LHCN-M2 (cell line): ENCODE data around the gene ASGR1. TPM values are rescaled to one million over a fixed set of nuclear protein-coding genes. Genes with fewer than 3 reads are reported as not detected.

Source experiments
- DNase-seq: peaks from one replicate; pipeline ENCODE4 v3.0.0-alpha.2; 2012; ENCODE audit warnings: low read depth
- polyA plus RNA-seq: library from polyadenylated mRNA; unstranded; fragments of >200 nt; gene quantifications from one replicate; pipeline ENCODE4 v1.2.1, GENCODE V29; 2012; ENCODE audit warnings: missing spikeins
- total RNA-seq: library from RNA; depleted of rRNA; stranded (reverse); fragments of >200 nt; gene quantifications from 2 replicates; pipeline ENCODE4 v1.2.3, GENCODE V29; 2014; rRNA removed

The ASGR1 gene
- total RNA-seq, result 0.29 and 1.4 TPM in 2 replicates
- polyA plus RNA-seq, result 0.68 TPM

DNA sequence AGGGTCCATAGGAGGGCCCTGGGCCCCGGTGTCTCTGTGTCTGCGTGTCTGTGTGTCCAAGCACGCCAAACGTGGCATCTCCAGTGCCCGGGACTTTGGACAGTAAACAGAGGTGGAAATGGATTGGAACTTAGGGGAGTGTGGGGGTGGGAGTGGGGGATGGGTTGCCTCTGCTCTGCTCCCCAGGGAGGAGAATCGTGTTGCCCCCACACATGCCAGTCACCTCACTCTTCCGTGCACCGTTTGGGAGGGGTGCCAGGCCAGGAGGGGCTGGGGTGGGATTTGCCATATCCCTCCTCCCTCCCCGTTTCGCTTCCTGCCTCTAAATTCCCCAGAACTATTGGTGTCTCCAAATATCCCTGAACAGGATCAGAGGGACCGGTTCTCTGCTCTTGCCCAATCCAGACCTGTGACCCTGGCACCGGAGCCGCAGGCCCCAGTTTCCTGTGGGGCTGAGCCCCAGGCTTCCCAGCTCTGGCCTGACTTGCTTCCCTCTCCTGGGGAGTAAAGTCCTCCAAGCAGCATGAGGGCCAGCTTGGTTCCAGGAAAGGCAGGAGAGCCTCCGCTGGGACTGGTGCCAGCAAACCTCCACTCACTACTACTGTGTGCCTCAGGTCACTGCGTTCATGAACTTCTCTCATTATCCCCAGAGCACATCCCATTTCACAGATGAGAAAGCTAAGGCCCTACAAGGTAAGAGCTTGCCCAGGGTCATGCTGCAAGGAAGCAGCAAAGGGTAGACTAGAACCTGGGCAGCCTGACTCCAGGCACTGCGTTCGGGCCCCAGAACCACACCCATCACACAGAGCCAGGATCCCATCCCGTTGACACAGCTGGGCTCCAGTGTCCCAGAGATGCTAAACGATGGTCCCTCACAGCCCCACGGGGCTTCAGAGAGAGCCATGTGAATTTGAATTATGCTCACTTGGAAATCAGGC lies at the start of gene ASGR1:
Gene ASGR1 (minus strand): TSS at position 54 of the 938 bp plus-strand sequence. CDS start 807 bp downstream, outside the sequence.
- no peak for DNase-seq

DNA sequence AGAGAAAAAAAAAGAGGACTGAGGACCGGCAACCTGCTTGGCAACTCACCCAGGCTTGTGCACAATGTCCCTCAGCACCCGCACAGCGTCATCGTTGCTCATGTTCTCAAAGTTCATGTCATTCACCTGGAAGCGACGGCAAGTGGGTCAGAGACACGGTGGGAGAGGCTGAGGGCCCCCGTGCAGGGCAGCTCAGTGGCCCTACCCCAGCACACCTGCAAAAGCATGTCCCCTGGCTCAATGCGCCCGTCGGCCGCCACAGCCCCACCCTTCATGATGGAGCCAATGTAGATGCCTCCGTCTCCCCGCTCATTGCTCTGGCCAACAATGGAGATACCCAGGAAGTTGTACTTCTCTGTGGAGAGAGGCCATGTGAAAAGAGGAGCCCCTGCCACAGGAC lies 49.8 kb upstream of the ASGR1 start:
- DNase-seq, result no peak

DNA sequence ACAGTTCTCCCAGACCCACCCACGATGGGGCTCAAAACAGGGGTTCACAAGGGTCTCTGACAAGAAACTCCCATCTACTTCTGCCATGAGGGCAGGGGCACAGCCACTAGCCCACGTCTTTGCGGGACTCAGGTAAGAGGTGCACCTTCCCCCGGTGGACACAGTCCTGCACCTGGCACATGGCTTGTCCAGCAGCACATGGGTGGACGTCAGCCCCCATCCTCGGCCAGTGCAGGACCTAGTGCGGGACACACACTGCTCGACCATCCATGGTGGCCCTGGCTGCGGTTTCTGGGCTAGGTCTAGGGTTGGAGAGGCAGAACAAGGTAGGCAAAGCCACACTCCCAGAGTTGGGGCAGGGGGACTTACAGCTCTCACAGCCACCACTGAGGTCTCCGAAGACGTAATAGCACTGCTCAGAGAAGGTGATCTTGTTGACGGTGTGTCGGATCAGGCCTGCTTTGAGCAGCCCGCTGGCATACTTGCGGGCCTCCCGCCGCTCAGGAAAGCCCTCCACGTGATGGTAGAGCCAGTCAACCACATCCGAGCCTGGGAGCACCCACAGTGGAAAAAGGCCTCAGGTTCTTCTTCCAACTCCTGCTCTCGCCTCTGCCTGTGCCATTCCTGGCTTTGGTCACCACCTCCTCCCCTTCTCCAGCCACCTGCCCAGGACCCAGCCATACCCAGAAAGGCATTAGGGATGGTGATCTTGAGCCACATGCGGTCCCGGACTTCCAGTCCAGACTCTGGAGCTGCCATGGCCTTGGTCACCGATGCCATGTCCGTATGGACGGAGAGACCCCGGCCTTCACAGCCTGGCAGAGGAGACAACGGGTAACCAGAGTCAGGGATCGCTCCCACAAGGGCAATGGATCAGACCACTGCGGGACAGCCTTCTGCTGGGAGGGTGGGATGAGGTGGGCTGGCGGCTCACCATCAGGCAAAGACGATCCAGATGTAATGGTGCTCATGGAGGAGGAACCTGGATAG lies 47.8 kb upstream of the ASGR1 start:
- no peak for DNase-seq

DNA sequence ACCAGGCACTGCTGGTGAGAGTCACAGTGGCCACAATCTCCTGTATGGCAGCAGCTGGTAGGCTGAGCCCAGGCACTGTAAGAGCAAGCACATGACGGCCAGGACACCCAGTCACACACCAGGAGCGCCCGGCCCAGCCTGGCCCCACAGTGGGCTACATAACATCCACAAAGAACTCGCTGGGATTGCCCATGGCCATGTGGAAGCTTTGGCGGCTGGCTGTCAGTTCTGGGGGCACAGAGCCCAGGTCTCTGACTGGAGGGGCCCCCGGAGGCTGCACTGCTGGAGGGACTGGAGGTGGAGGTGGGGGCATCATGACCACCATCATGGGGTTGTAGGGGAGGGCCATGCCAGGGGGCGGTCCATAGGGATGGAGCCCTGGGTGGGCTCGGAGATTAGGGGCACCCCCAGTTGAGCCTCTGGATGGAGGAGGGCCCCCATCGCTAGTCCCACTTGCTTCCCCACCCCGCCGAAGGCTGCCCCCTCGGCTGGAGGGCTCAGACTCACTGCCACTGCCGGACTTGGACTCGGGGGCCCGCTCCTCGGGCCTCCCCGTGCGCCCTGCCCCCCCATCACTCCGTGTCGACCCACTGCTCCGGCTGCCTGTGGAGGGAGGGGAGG lies 46.7 kb upstream of the ASGR1 start:
- DNase-seq, result no peak

DNA sequence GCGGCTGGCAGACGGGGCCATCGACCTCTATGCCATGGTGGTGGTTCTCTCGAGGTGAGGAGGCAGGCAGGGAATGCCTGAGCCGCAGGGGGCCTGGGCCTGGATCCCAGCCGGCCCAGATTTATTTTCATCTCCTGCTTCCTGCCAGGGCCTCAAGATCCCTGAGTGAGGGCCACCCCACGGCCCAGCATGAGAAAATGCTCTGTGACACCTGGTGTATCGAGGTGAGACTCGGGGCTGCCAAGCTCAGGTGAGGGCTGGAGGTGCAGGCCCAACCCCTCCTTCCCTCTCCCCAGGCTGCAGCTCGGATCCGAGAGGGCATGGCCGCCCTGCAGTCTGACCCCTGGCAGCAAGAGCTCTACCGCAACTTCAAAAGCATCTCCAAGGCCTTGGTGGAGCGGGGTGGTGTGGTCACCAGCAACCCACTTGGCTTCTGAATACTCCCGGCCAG lies 45.5 kb upstream of the ASGR1 start:
- DNase-seq, result no peak

- peak; percentile 68 for DNase-seq
Observed at GRCh38 chr17:7224110-7224509, 44.9 kb upstream of the ASGR1 start.

GRCh38 chr17:7223375-7223774 lies 44.2 kb upstream of the ASGR1 start:
- no peak for DNase-seq

GRCh38 chr17:7222972-7223292 lies 43.8 kb upstream of the ASGR1 start:
- DNase-seq, result no peak

GRCh38 chr17:7222093-7222971 lies 43.2 kb upstream of the ASGR1 start:
- DNase-seq, result no peak

DNA sequence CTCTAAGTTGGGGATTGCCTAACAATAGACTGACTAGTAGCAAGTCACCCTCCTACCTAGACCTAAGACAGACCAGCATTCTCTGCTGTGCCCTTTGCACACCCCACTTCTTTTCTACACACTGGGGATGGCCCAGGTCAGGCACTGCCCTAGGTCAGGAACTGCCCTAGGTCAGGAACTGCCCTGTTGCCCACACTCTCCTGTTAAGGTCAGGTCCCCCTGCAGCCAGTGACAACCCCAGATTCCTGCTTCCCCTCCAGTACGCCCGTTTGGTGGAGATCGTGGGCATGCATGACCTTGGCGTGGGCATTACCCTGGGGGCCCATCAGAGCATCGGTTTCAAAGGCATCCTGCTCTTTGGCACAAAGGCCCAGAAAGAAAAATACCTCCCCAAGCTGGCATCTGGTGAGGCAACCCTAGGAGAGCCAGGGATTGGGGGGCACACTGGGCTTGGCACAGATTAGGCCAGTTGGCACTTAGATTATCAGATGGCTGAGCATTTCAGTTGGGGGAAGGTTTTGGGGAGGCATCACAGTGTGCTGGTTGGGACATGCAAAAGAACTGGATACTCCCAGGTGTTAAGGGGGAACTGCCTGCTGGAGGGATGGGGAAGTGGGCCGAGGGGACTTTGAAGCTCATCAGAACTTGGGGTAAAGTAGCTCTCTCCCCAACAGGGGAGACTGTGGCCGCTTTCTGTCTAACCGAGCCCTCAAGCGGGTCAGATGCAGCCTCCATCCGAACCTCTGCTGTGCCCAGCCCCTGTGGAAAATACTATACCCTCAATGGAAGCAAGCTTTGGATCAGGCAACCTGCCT lies 42.3 kb upstream of the ASGR1 start:
- DNase-seq, result no peak

- peak; percentile 68 for DNase-seq
Observed at GRCh38 chr17:7220593-7221277, 41.6 kb upstream of the ASGR1 start.

- DNase-seq, result peak; percentile 88
Observed at GRCh38 chr17:7219812-7220592, 40.8 kb upstream of the ASGR1 start, which contains the start of the genes ACADVL and DLG4. TSS of gene ACADVL (plus strand) at chr17:7219938. CDS start at chr17:7219985, 47 bp downstream. TSS of gene DLG4 (minus strand) at chr17:7219836.

- no peak for DNase-seq
Observed at GRCh38 chr17:7219229-7219811, 40.1 kb upstream of the ASGR1 start.

DNA sequence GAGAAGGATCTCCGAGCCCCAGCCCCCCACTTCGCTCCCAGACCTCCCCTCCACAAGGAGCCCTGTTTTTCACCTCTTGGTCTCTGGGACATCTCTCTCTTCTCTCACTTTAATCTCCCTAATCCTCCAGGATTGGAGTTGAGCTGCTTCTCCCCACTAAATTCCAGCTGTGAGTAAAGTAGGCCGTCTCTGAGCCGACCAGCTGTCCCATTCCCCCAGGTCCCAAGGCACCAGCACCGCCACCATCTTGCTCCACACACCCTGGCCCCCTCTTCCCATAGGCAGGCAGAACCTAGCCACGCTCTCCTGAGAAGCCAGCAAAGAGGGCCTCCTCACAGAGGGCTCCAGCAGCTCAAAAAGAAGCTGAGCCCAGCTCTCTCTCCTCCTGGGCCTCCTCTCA lies 39.6 kb upstream of the ASGR1 start:
- no peak for DNase-seq

GRCh38 chr17:7218166-7218565 lies 39.0 kb upstream of the ASGR1 start:
- no peak for DNase-seq

DNA sequence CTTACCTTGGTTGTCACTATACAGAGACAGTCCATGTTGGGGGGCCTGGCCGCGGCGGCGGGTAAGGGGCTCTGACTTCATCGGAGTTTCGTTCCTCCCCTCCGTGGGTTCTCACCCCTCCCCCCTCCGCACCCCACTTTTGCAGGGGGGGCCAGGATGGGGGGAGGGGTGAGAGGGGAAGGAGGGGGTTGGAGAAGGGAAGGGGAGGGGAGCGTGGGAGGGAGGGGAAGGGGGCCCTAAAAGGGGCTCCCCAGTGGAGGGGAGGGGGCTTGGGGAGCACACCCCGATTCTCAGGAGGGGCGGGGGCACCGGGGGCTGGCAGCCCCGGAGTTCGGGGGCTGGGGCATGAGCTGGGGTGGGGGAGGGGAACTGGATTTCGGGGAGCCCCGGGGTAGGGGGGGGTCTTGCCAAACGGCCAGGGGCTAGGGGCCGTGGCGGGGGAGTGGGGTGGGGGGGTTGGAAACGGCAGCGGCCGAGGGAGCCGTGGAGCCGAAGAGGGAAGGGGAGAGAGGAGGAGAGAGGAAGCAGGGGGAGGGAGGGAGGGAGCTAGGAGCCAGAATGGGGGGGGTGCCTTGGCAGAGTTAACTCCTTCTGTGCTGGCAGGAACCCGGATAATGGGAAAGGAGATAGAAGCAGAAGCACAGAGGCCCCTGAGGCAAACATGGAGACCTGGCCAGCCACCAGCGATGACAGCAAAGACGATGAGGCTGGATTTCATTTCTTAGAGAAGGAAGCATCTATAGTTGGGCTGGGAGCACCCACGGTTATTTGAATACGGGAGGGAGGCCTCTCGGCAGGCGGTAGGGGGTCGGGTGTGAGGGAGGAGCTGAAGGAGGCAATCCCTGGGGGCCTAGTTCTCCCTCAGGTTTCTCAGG lies 38.2 kb upstream of the ASGR1 start:
- peak; percentile 64 for DNase-seq
